H9 (cell line): ENCODE data around the gene HDAC5. TPM values are rescaled to one million over a fixed set of nuclear protein-coding genes. Genes with fewer than 3 reads are reported as not detected.

Experiments used
- DNase-seq: peaks from one replicate; pipeline ENCODE4 v3.0.0-alpha.2; 2017
- H2AFZ ChIP-seq: one replicate; pipeline ENCODE4 v1.6.1; 2013; ENCODE audit warnings: mild to moderate bottlenecking, low read length, control low read depth, moderate library complexity
- H2AK5ac ChIP-seq: 2 replicates; pipeline ENCODE4 v1.6.1; 2013; ENCODE audit warnings: low read length, control low read depth, mixed read lengths; ENCODE audit not compliant: insufficient read length
- H2BK120ac ChIP-seq: one replicate; pipeline ENCODE4 v1.6.1; 2013; ENCODE audit warnings: low read depth, mild to moderate bottlenecking, low read length, control low read depth, inconsistent platforms; ENCODE audit not compliant: poor library complexity, severe bottlenecking
- H2BK12ac ChIP-seq: 2 replicates; pipeline ENCODE4 v1.6.1; 2013; ENCODE audit warnings: low read length, control low read depth, mixed read lengths, low read depth; ENCODE audit not compliant: insufficient read length
- H2BK15ac ChIP-seq: 2 replicates; pipeline ENCODE4 v1.6.1; 2013; ENCODE audit warnings: low read depth, low read length, control low read depth
- H2BK20ac ChIP-seq: one replicate; pipeline ENCODE4 v1.6.1; 2013; ENCODE audit warnings: low read depth, mild to moderate bottlenecking, low read length, control low read depth, inconsistent platforms; ENCODE audit not compliant: poor library complexity, severe bottlenecking
- H2BK5ac ChIP-seq: 2 replicates; pipeline ENCODE4 v1.6.1; 2013; ENCODE audit warnings: low read length, control low read depth, mixed read lengths; ENCODE audit not compliant: insufficient read length
- H3K14ac ChIP-seq: 2 replicates; pipeline ENCODE4 v1.6.1; 2013; ENCODE audit warnings: low read length, control low read depth; ENCODE audit not compliant: insufficient read depth
- H3K18ac ChIP-seq: 2 replicates; pipeline ENCODE4 v1.6.1; 2013; ENCODE audit warnings: low read depth, mild to moderate bottlenecking, mixed read lengths, low read length, control low read depth; ENCODE audit not compliant: insufficient read length
- H3K23ac ChIP-seq: 2 replicates; pipeline ENCODE4 v1.6.1; 2013; ENCODE audit warnings: low read length, control low read depth, mixed read lengths, low read depth; ENCODE audit not compliant: insufficient read length
- H3K23me2 ChIP-seq: 2 replicates; pipeline ENCODE4 v1.6.1; 2013; ENCODE audit warnings: low read depth, mild to moderate bottlenecking, mixed read lengths, low read length, control low read depth; ENCODE audit not compliant: insufficient read length, poor library complexity, severe bottlenecking
- H3K27ac ChIP-seq: 2 replicates; pipeline ENCODE4 v1.5.1; 2013; ENCODE audit warnings: low read length, control low read depth, mixed read lengths, low read depth; ENCODE audit not compliant: insufficient read length
- H3K27me3 ChIP-seq: 2 replicates; pipeline ENCODE4 v1.6.1; 2013; ENCODE audit warnings: low read length, control low read depth, inconsistent platforms; ENCODE audit not compliant: insufficient read depth
- H3K4ac ChIP-seq: 2 replicates; pipeline ENCODE4 v1.6.1; 2013; ENCODE audit warnings: low read depth, mild to moderate bottlenecking, control low read depth, inconsistent platforms, low read length, moderate library complexity
- H3K4me1 ChIP-seq: 2 replicates; pipeline ENCODE4 v1.6.1; 2013; ENCODE audit warnings: low read length, control low read depth, inconsistent platforms; ENCODE audit not compliant: insufficient read depth
- H3K4me2 ChIP-seq: 2 replicates; pipeline ENCODE4 v1.6.1; 2013; ENCODE audit warnings: low read length, control low read depth, mixed read lengths; ENCODE audit not compliant: insufficient read length, insufficient read depth
- H3K56ac ChIP-seq: 2 replicates; pipeline ENCODE4 v1.6.1; 2013; ENCODE audit warnings: low read depth, mild to moderate bottlenecking, mixed read lengths, low read length, control low read depth; ENCODE audit not compliant: insufficient read length
- H3K79me1 ChIP-seq: 2 replicates; pipeline ENCODE4 v1.6.1; 2013; ENCODE audit warnings: low read depth, mild to moderate bottlenecking, moderate library complexity, low read length, control low read depth, inconsistent platforms; ENCODE audit not compliant: insufficient read depth, poor library complexity, severe bottlenecking
- H3K79me2 ChIP-seq: 2 replicates; pipeline ENCODE4 v1.6.1; 2013; ENCODE audit warnings: low read length, control low read depth, inconsistent platforms; ENCODE audit not compliant: insufficient read depth
- H3K9ac ChIP-seq: 2 replicates; pipeline ENCODE4 v1.6.1; 2013; ENCODE audit warnings: low read length, control low read depth, mixed read lengths; ENCODE audit not compliant: insufficient read length; ENCODE audit errors: extremely low read depth
- H3K9me3 ChIP-seq: one replicate; pipeline ENCODE4 v1.6.1; 2013; ENCODE audit warnings: low read depth, low read length, inconsistent platforms; ENCODE audit not compliant: control insufficient read depth
- H3T11ph ChIP-seq: one replicate; pipeline ENCODE4 v1.6.1; 2013; ENCODE audit warnings: mild to moderate bottlenecking, low read length, control low read depth, inconsistent platforms
- H4K20me1 ChIP-seq: one replicate; pipeline ENCODE4 v1.6.1; 2013; ENCODE audit not compliant: control insufficient read depth, insufficient read length, insufficient read depth
- H4K5ac ChIP-seq: 2 replicates; pipeline ENCODE4 v1.6.1; 2013; ENCODE audit warnings: low read depth, mild to moderate bottlenecking, mixed read lengths, low read length, control low read depth; ENCODE audit not compliant: insufficient read length
- H4K8ac ChIP-seq: replicated peaks from 2 replicates; pipeline ENCODE4 v1.6.1; 2013; ENCODE audit warnings: low read length, control low read depth, mixed read lengths, low read depth; ENCODE audit not compliant: insufficient read length
- H4K91ac ChIP-seq: 2 replicates; pipeline ENCODE4 v1.6.1; 2013; ENCODE audit warnings: low read depth, mild to moderate bottlenecking, moderate library complexity, mixed read lengths, low read length, control low read depth; ENCODE audit not compliant: insufficient read length
- H3K27ac Mint-ChIP-seq, 3 experiments: 2 replicates in 2 of 3; 3 replicates in 1 of 3; pipeline ENCODE4 v1.8.0; 2020 to 2021; ENCODE audit warnings: mixed read lengths in 3 of 3, mild to moderate bottlenecking in 1 of 3, moderate library complexity in 1 of 3
- H3K27me3 Mint-ChIP-seq: 2 replicates; pipeline ENCODE4 v1.8.0; 2021; ENCODE audit warnings: low read depth, mild to moderate bottlenecking, moderate library complexity, mixed read lengths
- H3K36me3 Mint-ChIP-seq, 3 experiments: 2 replicates in 2 of 3; 3 replicates in 1 of 3; pipeline ENCODE4 v1.8.0; 2020 to 2021; ENCODE audit warnings: low read depth in 3 of 3, mixed read lengths in 3 of 3; ENCODE audit not compliant: insufficient read depth in 1 of 3
- H3K4me1 Mint-ChIP-seq, 2 experiments: 2 replicates each; pipeline ENCODE4 v1.8.0; 2020; ENCODE audit warnings: mixed read lengths in 2 of 2
- H3K4me3 Mint-ChIP-seq, 2 experiments: 2 replicates in 1 of 2; 3 replicates in 1 of 2; pipeline ENCODE4 v1.8.0; 2020 to 2021; ENCODE audit warnings: mild to moderate bottlenecking in 2 of 2, mixed read lengths in 2 of 2, moderate library complexity in 1 of 2
- H3K9me3 Mint-ChIP-seq, 2 experiments: 2 replicates in 1 of 2; 3 replicates in 1 of 2; pipeline ENCODE4 v1.8.0; 2020; ENCODE audit warnings: mild to moderate bottlenecking in 2 of 2, mixed read lengths in 2 of 2, moderate library complexity in 1 of 2
- WGBS: extraction: QIAGEN DNeasy Blood & Tissue Kit; methylation state at CpG from one replicate; pipeline ENCODE4 v1.1.7; 2013; ENCODE audit warnings: missing lambda C conversion rate, low lambda C conversion rate, mixed read lengths; ENCODE audit not compliant: insufficient read length; ENCODE audit errors: extremely low coverage; 5-methylcytosine and 5-hydroxymethylcytosine counted together
- total RNA-seq: library from RNA; stranded (reverse); gene quantifications from 2 replicates; pipeline ENCODE4 v1.2.1, GENCODE V29; 2021
- TF ChIP-seq, protein P1 (sequence below): fragments of 200-600 bp; sonication (generic); conservative IDR thresholded peaks from 3 replicates; pipeline ENCODE4 v1.8.0; 2021; ENCODE audit warnings: antibody characterized with exemption, mild to moderate bottlenecking

The HDAC5 gene
- total RNA-seq, 1 experiment from 2014 or later: 39.5 TPM

GRCh38 chr17:44067545-44067940 is 55.9 kb downstream of the HDAC5 start:
- H4K5ac ChIP-seq: no peak overlapping the region
- TF ChIP-seq, protein P1, sequence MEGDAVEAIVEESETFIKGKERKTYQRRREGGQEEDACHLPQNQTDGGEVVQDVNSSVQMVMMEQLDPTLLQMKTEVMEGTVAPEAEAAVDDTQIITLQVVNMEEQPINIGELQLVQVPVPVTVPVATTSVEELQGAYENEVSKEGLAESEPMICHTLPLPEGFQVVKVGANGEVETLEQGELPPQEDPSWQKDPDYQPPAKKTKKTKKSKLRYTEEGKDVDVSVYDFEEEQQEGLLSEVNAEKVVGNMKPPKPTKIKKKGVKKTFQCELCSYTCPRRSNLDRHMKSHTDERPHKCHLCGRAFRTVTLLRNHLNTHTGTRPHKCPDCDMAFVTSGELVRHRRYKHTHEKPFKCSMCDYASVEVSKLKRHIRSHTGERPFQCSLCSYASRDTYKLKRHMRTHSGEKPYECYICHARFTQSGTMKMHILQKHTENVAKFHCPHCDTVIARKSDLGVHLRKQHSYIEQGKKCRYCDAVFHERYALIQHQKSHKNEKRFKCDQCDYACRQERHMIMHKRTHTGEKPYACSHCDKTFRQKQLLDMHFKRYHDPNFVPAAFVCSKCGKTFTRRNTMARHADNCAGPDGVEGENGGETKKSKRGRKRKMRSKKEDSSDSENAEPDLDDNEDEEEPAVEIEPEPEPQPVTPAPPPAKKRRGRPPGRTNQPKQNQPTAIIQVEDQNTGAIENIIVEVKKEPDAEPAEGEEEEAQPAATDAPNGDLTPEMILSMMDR: no peak
- no peak overlapping the region for H2BK20ac ChIP-seq
- WGBS: no CpG with 5 or more reads among the region's 9 CpGs
- no peak overlapping the region for H2AK5ac ChIP-seq
- H2AFZ ChIP-seq: peak overlapping the region; percentile 17
- Mint-ChIP-seq H3K9me3 (no peaks in the 10 kb centered on the region; a peak in 1 of 5 replicates), H3K27ac (peak overlapping the region in 1 of 3 experiments; percentile 99; a peak in 2 of 7 replicates), H3K27me3 (no peaks in the 10 kb centered on the region), H3K36me3 (peaks cover 14 to 23% (median 22%) of the 10 kb centered on the region in 3 experiments), H3K4me3 (peak overlapping the region in 1 of 2 experiments; percentile 99; a peak in 2 of 5 replicates), H3K4me1 (peaks cover 32 to 40% of the 10 kb centered on the region in 2 experiments)
- peaks cover 20% of the 10 kb centered on the region for H3K79me2 ChIP-seq
- no peak overlapping the region for H3K4ac ChIP-seq
- H3K9me3 ChIP-seq: no peaks in the 10 kb centered on the region
- no peak overlapping the region for H2BK120ac ChIP-seq
- H4K20me1 ChIP-seq: no peaks in the 10 kb centered on the region
- no peak overlapping the region for H3K18ac ChIP-seq
- no peak overlapping the region for H3K4me2 ChIP-seq
- H3K23me2 ChIP-seq: peaks cover 12% of the 10 kb centered on the region
- no peak overlapping the region for H2BK5ac ChIP-seq
- H3K27me3 ChIP-seq: no peaks in the 10 kb centered on the region
- no peak overlapping the region for H4K8ac ChIP-seq
- no peak overlapping the region for H3T11ph ChIP-seq
- no peak overlapping the region for H2BK15ac ChIP-seq
- no peak overlapping the region for H2BK12ac ChIP-seq
- 0 out of 2 replicates have a peak, but pooled peaks cover 2% of the 10 kb centered on the region for H3K4me1 ChIP-seq
- peaks cover 6% of the 10 kb centered on the region for H3K79me1 ChIP-seq
- H3K27ac ChIP-seq: no peak overlapping the region
- no peak for DNase-seq
- H3K9ac ChIP-seq: no peak overlapping the region
- H3K14ac ChIP-seq: no peak overlapping the region
- no peak overlapping the region for H3K56ac ChIP-seq
- no peak overlapping the region for H3K23ac ChIP-seq
- H4K91ac ChIP-seq: no peak overlapping the region
